Panc1 (cell line): Measurements from ENCODE around the gene STEAP2.

Experiments
- CTCF ChIP-seq: fragments of 450-650 bp; IDR thresholded peaks from 2 replicates; pipeline ENCODE4 v1.5.1; 2017; ENCODE audit warnings: mild to moderate bottlenecking
- POLR2AphosphoS5 ChIP-seq: IDR thresholded peaks from 2 replicates; pipeline ENCODE4 v1.6.1; 2012; ENCODE audit warnings: mild to moderate bottlenecking, low read depth, low read length, moderate library complexity
- REST ChIP-seq, 2 experiments: IDR thresholded peaks; 2 replicates each; pipeline ENCODE4 v1.6.1; 2011 to 2012; ENCODE audit warnings: low read depth in 2 of 2, control low read depth in 1 of 2, low read length in 1 of 2, mild to moderate bottlenecking in 1 of 2, moderate library complexity in 1 of 2; ENCODE audit not compliant: insufficient read depth in 1 of 2
- SIN3A ChIP-seq: IDR thresholded peaks from 2 replicates; pipeline ENCODE4 v1.6.1; 2012; ENCODE audit warnings: low read depth, mild to moderate bottlenecking, low read length, moderate library complexity, borderline replicate concordance; ENCODE audit not compliant: insufficient read depth

DNA sequence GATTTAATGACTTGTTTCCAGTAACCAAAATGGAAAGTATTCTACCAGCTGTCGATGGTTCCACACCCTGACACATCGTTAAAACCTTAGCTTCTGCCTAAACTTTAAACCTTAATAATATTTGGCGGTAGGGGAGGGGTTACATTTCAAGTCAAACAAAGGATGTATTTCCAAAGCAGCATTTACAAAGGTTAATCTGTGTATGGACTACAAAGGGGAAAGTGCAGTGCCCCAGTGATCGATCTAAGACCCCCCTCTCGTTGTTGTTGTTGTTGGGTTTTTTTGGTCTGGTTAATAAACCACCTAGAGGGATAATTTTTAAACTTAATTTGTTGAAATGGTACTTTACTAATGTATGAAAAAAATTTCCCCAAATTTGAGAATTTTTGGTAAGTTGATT, 1.1 kb upstream of the STEAP2 start:
- no peak for TF ChIP-seq POLR2AphosphoS5
- TF ChIP-seq CTCF: no peak
- TF ChIP-seq SIN3A: no peak
- TF ChIP-seq REST (IDR thresholded peaks at IDR 0.05; ENCODE audit: insufficient read depth in 1 of 2, low read depth in 2 of 2, low read length in 1 of 2): no peak
